ENCODE measurements around the gene TXNRD2. TPM values are rescaled to one million over a fixed set of nuclear protein-coding genes. Genes with fewer than 3 reads are reported as not detected.

Gene TXNRD2
- total RNA-seq, 1 experiment from 2014 or later, result 23.0 TPM

DNA sequence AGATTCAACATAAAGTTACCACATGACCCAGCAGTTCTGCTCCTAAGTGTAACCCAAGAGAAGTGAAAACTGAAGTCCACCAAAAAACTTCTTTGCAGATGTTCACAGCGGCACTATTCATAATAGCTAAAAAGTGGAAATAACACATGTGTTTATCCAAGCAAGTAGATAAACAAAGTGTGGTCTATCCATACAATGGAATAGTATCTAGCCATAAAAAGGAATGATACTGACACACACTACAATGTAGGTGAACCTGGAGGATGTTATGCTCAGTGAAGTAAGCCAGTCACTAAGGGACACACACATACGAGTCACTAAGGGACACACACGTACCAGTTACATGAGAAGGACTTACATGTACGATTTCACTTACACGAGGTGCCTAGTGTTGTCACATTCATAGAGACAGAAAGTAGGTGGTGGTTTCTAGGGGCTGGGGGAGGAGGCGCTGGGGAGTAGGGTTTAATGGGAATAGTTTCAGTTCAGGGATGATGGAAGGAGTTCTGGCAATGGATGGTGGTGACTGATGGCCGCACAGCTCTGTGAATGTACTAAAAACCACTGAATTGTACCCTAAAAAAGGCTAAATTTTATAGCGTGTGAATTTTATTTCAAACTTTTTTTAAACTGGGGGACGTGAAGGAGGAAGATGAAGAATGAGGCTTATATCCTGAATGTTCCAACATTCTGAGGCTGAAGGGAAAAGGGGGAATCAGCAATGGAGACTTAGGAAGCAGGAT, 27.2 kb downstream of the TXNRD2 start:
- intact Hi-C loops (cut with micrococcal nuclease), result no loop called here
- CTCF ChIA-PET, result no interaction called here
- H3K27ac ChIP-seq (ENCODE audit: low read length), result no peak overlapping the region
- H3K4me3 ChIP-seq (ENCODE audit: low read length), result no peak overlapping the region
- POLR2A ChIA-PET (ENCODE audit: unreplicated experiment), result no interaction called here
- no TSS peak for BruUV-seq (replicated peaks)
- TF ChIP-seq EZH2phosphoT487 (IDR thresholded peaks at IDR 0.05; ENCODE audit: borderline replicate concordance, low read length), result no peak
- TF ChIP-seq EZH2 (IDR thresholded peaks at IDR 0.05; ENCODE audit: low read length, unreplicated experiment), result no peak
- TF ChIP-seq CTCF (conservative IDR thresholded peaks at IDR 0.05; ENCODE audit: low read depth, low read length), result no peak
- H3K9ac ChIP-seq (ENCODE audit: low read length), result no peak overlapping the region
- H3K36me3 ChIP-seq (ENCODE audit: low read depth, low read length), result no peaks in the 10 kb centered on the region
- H3K9me2 ChIP-seq (replicated peaks; ENCODE audit: low read length), result no peaks in the 10 kb centered on the region
- no peaks in the 10 kb centered on the region for H4K20me1 ChIP-seq (ENCODE audit: low read length)
- no peak overlapping the region for H2AFZ ChIP-seq (ENCODE audit: low read length)
- no peaks in the 10 kb centered on the region for H3K27me3 ChIP-seq (ENCODE audit: low read length)
- no peak overlapping the region for H3K4me2 ChIP-seq (ENCODE audit: low read length)
- H3F3A ChIP-seq (ENCODE audit: low read length, unreplicated experiment), result no peaks in the 10 kb centered on the region
- DNase-seq, result no peak
- no peak for ATAC-seq
- H3K9me3 ChIP-seq (ENCODE audit: low read length), result no peaks in the 10 kb centered on the region
- H3K4me1 ChIP-seq (ENCODE audit: insufficient read depth, low read length), result no peaks in the 10 kb centered on the region
- H3K79me2 ChIP-seq (ENCODE audit: low read length), result no peaks in the 10 kb centered on the region

- H3K9me3 ChIP-seq (ENCODE audit: low read length), result no peaks in the 10 kb centered on the region
Measured at GRCh38 chr22:19913337-19913936, 28.2 kb downstream of the TXNRD2 start.

More at GRCh38 chr22:19913337-19913936, 28.2 kb downstream of the TXNRD2 start:
- no peak for ATAC-seq
- no peak for DNase-seq
- TF ChIP-seq EZH2phosphoT487 (IDR thresholded peaks at IDR 0.05; ENCODE audit: borderline replicate concordance, low read length) (no peak), EZH2 (IDR thresholded peaks at IDR 0.05; ENCODE audit: low read length, unreplicated experiment) (no peak), CTCF (conservative IDR thresholded peaks at IDR 0.05; ENCODE audit: low read depth, low read length) (no peak)
- H3K4me2 ChIP-seq (ENCODE audit: low read length), result no peak overlapping the region
- CTCF ChIA-PET, result interaction anchor here (1.0 kb wide), 1 partner anchor 183 kb away, joined by 6 read pairs; no protein-coding TSS in a partner anchor
- POLR2A ChIA-PET (ENCODE audit: unreplicated experiment), result no interaction called here
- H3K9ac ChIP-seq (ENCODE audit: low read length), result no peak overlapping the region
- BruUV-seq (replicated peaks), result no TSS peak
- H3K4me3 ChIP-seq (ENCODE audit: low read length), result no peak overlapping the region
- H3K27ac ChIP-seq (ENCODE audit: low read length), result no peak overlapping the region
- H3K9me2 ChIP-seq (replicated peaks; ENCODE audit: low read length), result no peaks in the 10 kb centered on the region
- H4K20me1 ChIP-seq (ENCODE audit: low read length), result no peaks in the 10 kb centered on the region
- no peaks in the 10 kb centered on the region for H3K27me3 ChIP-seq (ENCODE audit: low read length)
- H3K36me3 ChIP-seq (ENCODE audit: low read depth, low read length), result no peaks in the 10 kb centered on the region
- no peaks in the 10 kb centered on the region for H3K79me2 ChIP-seq (ENCODE audit: low read length)
- no peaks in the 10 kb centered on the region for H3K4me1 ChIP-seq (ENCODE audit: insufficient read depth, low read length)
- no peak overlapping the region for H2AFZ ChIP-seq (ENCODE audit: low read length)
- intact Hi-C loops (cut with micrococcal nuclease), result no loop called here
- H3F3A ChIP-seq (ENCODE audit: low read length, unreplicated experiment), result no peaks in the 10 kb centered on the region

Measured in PC-3 (cell line).